ENCODE results near the gene CD4.

CD4 gene

GRCh38 chr12:6818222-6818621 lies 28.9 kb downstream of the CD4 start:
- TF ChIP-seq CTCF (IDR thresholded peaks at IDR 0.05; ENCODE audit: extremely low read depth, missing control alignments) = no peak
- no peak for DNase-seq (ENCODE audit: low spot score)

- DNase-seq (ENCODE audit: low spot score) = no peak
- no peak for TF ChIP-seq CTCF (IDR thresholded peaks at IDR 0.05; ENCODE audit: extremely low read depth, missing control alignments)
Measured at GRCh38 chr12:6818645-6819044, 29.3 kb downstream of the CD4 start.

- no peak for DNase-seq (ENCODE audit: low spot score)
Measured at GRCh38 chr12:6819106-6820030, 30.0 kb downstream of the CD4 start.

GRCh38 chr12:6820166-6820565 lies 30.8 kb downstream of the CD4 start:
- TF ChIP-seq CTCF (IDR thresholded peaks at IDR 0.05; ENCODE audit: extremely low read depth, missing control alignments) = no peak
- no peak for DNase-seq (ENCODE audit: low spot score)

More at GRCh38 chr12:6819106-6820030, 30.0 kb downstream of the CD4 start:
- TF ChIP-seq CTCF (IDR thresholded peaks at IDR 0.05; ENCODE audit: extremely low read depth, missing control alignments) = no peak

GRCh38 chr12:6821591-6822425 lies 32.5 kb downstream of the CD4 start, which contains the start of gene GPR162:
Gene GPR162, plus strand, starts transcription at chr12:6821821. Its CDS starts 2,078 bp downstream, at chr12:6823899.
- DNase-seq (ENCODE audit: low spot score) = no peak

GRCh38 chr12:6822426-6823135 lies 33.3 kb downstream of the CD4 start:
- no peak for TF ChIP-seq CTCF (IDR thresholded peaks at IDR 0.05; ENCODE audit: extremely low read depth, missing control alignments)
- no peak for DNase-seq (ENCODE audit: low spot score)

More at GRCh38 chr12:6821591-6822425, 32.5 kb downstream of the CD4 start, which contains the start of gene GPR162:
- no peak for TF ChIP-seq CTCF (IDR thresholded peaks at IDR 0.05; ENCODE audit: extremely low read depth, missing control alignments)
